GM19043 (cell line): ENCODE data around the gene TMEM258.

ENCODE experiments used
- ATAC-seq: cut with Tn5 transposase; IDR thresholded peaks from one replicate; pipeline ENCODE4 v1.9.1; 2021; ENCODE audit warnings: low read depth; ENCODE audit not compliant: unreplicated experiment

The TMEM258 gene

DNA sequence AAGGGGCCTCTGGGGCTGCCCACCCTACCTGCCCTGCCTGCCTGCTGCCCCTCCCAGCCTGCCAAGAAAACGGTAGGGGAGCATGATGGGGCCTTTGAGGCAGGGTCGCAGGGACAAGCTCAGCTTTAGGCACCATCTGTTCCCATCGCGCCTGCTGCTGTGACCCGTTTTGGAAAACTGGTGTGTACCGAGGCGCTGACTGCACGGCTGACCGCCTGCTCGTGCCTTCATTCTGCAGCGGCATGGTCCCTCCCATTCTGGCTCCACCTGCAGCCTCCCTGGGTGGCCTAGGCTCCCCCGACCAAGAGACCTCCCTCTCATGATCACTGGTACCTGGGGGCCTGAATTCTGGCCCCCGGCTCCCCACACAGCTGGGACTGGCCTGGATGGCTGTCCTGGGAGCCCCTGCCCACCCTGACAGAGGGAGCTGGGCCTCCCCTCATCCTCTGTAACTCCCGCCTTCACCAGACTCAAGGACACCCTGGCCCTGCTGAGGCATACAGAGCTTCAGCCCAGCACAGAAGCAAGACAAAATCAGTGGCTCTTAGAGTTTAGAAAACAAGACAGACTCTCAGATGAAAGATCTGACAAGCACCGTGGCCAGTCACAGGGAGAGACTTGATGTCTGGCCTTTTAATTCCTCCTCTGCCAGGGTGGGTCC is 46.5 kb downstream of the TMEM258 start:
- ATAC-seq = no peak

DNA sequence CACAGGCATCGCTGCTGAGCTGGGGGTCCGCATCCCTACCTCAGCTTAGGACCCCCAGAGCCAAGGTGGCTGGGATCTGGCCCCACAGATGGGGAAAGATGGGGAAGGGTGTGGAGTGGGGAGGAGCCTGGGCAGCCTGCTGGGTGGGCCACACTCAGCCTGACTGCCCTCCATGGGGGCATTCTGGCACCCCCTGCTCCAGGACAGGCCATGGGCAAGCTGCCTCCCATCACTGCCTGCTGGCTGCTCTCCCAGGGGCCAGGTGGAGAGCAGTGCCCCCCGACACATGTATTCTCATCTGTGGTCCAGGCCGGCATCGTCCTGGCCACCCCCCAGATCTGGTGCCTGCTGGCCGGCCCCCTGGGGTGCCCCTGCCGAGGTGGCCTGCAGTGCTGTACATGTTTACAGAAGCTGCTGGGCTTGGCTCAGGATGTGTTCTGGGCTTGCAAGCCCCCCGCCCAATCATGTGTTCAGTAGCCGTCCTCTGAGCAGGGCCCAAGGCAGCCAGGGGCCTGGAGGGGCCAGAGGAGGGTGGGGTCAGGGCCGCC is 47.7 kb downstream of the TMEM258 start:
- no peak for ATAC-seq

DNA sequence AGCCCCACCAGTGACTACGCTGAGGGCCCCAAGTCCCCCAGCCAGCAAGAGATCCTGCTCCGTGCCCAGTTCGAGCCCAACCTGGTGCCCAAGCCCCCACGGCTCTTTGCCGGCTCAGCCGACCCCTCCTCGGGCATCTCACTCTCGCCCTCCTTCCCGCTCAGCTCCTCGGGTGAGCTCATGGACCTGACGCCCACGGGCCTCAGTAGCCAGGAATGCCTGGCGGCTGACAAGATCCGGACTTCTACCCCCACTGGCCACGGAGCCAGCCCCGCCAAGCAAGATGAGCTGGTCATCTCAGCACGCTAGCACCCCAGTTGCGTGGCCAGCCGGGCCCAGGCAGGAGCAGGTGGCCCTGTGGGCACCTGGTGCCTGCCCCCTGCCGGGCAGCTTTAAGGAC is 48.2 kb downstream of the TMEM258 start:
- no peak for ATAC-seq

DNA sequence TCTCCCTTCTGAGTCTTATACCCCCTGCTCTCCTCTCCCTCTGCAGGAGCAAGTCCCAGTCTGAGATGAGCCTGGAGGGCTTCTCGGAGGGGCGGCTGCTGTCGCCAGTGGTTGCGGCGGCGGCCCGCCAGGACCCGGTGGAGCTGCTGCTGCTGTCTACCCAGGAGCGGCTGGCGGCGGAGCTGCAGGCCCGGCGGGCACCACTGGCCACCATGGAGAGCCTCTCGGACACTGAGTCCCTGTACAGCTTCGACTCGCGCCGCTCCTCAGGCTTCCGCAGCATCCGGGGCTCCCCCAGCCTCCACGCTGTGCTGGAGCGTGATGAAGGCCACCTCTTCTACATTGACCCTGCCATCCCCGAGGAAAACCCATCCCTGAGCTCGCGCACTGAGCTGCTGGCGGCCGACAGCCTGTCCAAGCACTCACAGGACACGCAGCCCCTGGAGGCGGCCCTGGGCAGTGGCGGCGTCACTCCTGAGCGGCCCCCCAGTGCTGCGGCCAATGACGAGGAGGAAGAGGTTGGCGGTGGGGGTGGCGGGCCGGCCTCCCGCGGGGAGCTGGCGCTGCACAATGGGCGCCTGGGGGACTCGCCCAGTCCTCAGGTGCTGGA is 48.8 kb downstream of the TMEM258 start:
- ATAC-seq = no peak

DNA sequence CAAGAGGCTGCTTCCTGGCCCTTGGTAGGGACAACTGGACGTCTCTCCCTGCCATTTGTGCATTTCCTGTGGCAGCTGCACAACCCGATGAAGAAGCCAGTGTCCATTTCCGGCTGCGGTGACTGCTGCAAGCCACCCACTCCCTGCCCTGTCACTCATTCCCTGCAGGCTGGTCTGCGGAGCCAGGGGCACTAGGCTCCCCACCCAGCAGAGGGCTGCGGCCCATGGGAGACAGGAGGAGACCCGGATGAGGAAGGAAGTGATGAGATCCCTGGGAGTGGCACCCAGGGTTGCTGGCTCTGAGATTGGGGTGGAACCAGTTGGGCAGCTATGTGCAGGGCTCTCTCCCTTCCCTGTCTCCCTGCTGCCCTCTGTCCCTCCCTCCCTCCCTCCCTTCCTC is 50.0 kb downstream of the TMEM258 start:
- ATAC-seq = no peak

DNA sequence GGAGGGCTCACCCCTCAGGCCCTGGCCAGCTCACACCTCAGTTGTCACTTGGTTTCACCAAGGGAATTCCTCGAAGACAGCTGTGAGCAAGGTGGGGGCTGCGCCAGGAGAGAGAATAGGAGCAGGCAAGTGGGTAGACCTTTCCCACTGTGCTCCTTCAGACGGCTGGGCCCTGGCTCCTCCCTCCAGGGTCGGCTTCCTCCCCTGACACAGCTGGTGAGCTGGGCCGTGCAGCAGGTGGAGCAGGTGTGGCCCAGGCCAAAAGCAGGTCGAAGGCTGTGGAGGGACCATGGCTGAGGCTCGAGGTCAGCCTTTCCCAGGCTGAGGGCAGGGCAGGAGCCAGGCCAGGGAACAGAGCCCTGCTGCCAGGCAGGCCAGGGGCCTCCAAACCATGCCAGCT is 52.4 kb downstream of the TMEM258 start:
- ATAC-seq = no peak

DNA sequence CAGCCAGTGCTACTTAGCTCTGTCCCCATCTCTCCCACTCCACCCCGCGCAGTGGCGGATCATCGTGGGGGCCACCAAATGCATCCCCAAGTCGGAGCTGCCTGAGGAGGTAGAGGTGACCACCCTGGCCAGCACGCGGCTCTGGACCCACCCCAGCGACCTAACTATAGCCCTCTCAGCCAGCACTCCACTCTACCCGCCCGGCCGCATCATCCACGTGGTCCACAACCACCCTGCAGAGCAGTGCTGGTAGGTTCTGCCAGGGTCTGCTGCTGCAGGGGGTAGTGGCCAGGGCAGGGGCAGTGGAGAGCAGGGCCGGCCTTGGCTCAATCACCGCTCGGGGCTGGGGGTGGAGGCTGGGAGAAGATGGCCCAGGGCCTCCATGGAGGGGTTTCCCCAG is 53.0 kb downstream of the TMEM258 start:
- no peak for ATAC-seq
